Measurements from ENCODE around the gene PRR5.
A peak's percentile ranks its signal among the peaks of the same experiment; 100 is the strongest.

PRR5 gene

GRCh38 chr22:44682556-44683168 is 19.3 kb upstream of the PRR5 start:
- TF ChIP-seq CTCF (IDR thresholded peaks at IDR 0.05; ENCODE audit: extremely low read depth, missing control alignments): no peak
- no peak for DNase-seq (ENCODE audit: low spot score)

GRCh38 chr22:44683237-44683636 is 18.8 kb upstream of the PRR5 start:
- no peak for TF ChIP-seq CTCF (IDR thresholded peaks at IDR 0.05; ENCODE audit: extremely low read depth, missing control alignments)
- peak; percentile 68 for DNase-seq (ENCODE audit: low spot score)

GRCh38 chr22:44683881-44684280 is 18.1 kb upstream of the PRR5 start:
- no peak for DNase-seq (ENCODE audit: low spot score)
- no peak for TF ChIP-seq CTCF (IDR thresholded peaks at IDR 0.05; ENCODE audit: extremely low read depth, missing control alignments)

DNA sequence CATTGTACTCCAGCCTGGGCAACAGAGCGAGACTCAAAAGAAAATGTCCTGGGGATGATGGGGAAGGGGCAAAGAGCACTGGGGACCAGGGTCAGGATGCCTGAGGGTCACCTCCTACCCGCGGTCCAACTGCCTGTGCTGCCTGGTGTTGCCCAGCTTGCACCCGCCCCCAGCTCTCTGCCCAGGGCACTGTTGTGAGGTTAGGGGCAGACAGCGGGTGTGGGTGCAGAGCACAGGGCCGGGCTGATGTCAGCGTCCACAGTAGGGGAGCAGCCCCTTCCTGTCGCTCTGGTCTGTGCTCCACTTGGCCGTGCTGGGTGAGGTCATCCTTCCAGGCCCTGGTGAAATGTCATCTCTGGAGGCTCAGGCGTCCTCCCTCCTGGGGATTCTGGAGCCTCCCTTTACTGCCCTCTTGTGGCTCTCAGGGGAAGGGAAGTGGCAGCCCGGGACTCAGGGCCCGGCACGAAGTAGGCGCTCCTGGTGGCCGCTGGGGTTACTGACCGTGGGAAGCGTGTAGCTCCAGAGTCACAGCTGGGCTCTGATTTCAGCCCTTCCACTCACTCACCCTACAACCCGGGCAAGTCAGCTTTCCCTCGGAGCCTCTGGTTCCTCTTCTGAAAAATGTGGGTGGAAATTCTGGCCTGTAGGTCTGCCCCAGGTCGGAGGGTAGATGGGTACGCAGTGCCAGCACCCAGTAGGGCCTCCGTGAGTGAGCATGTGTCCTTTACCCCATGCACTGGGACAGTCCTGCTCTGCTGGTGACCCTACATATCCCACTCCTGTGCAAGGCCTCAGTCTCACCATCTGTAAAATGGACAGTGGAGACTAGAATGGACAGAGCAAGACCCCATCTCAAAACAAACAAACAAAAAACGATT is 17.3 kb upstream of the PRR5 start:
- DNase-seq (ENCODE audit: low spot score): peak; percentile 83
- peak; percentile 97 for TF ChIP-seq CTCF (IDR thresholded peaks at IDR 0.05; ENCODE audit: extremely low read depth, missing control alignments)

GRCh38 chr22:44685384-44686056 is 16.5 kb upstream of the PRR5 start:
- no peak for TF ChIP-seq CTCF (IDR thresholded peaks at IDR 0.05; ENCODE audit: extremely low read depth, missing control alignments)
- peak; percentile 76 for DNase-seq (ENCODE audit: low spot score)

DNA sequence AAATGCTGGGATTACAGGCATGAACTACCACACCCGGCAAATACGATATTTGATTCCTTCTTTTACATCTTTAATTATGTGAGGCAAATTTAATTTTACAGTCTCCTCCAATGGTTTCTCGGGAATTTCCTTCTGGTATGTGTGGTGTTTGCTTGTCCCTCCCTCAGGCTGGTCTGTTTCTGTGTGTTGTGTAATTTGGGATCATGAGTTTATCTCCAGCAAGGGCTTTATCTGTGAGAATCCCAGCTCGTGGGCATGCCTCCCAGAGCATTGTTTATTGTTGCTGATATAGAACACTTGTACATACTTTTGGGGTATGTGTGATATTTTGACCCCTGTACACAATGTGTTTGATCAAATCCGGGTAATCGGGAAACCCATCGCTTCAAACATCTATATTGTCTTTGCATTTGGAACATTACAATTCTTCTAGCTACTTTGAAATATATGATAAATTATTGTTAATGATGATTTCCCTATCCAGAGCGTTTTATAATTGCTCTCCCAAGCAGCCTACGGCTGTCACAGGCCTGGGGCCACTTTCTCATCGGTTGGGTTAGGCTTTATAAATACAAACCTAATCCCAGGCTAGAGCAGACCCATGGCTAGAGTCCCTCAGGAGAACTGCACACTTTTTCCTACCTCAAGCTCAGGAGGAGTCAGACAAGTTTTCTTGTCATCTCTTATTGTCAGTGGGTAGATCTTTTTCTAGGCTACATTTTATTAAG is 15.0 kb upstream of the PRR5 start:
- no peak for DNase-seq (ENCODE audit: low spot score)
- no peak for TF ChIP-seq CTCF (IDR thresholded peaks at IDR 0.05; ENCODE audit: extremely low read depth, missing control alignments)

Data from GM20000 (cell line).